Activated CD4-positive, alpha-beta T cell treated with anti-CD3 and anti-CD28 coated beads for 4 hours (primary cell): ENCODE data around the gene EEA1.
"Not testable (repeated sequence)": the region's sequence is repeated elsewhere in the genome, so short reads cannot be mapped to it uniquely, and the experiment has no call there.

Experiments
- DNase-seq, 2 donors: peaks; one replicate each; pipeline ENCODE4 v3.0.0-alpha.2; 2020

Gene EEA1

DNA sequence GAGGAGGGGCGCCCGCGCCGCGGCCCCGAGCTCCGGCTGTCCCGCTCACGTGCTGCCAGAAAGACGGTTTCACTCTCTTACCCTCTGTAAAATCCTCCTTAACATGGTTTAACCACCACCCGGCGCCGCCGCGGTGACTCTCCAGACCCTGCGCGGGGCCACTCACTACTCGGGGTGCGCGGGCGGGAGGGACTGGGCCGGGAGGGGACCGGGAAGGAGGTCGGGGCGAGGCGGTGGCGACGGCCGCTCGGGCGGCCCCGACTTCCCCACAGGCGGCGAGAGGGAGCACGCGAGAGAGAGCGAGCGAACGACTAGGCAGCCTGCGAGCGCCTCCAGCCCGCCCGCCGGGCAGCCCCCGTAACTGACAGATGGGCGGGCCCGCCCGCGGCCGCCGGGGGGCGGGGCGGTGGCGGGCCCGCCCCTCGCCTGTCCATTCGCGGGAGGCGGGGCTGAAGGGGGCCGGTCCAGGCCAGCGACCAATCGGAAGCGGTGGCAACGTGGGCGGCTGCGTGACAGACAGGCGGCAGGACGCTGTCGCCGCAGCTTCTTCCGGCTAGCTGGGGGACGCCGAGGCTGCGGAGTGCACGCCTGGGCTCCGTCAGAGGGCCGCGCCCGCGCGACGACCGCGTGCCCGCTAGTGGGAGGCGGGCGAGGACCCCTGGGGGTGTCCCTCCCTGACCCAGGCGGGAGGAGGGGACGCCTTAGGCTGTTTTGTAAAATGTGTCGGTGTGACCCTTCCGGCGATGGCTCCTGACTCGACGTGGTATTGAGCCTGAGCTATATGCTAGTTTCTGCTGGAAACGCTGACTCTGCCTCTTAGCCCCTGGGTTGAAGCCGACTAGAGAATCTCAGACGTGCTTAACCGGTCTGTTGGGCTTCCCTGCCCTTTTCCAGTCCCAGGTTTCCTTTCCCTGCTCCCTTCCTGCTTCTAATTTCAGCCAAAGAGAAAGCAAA lies at the start of gene EEA1:
Gene EEA1 (minus strand): TSS at position 334 of the 954 bp plus-strand sequence. CDS start 229 bp downstream, at position 105.
- peak; percentile 95 to 99 for DNase-seq

DNA sequence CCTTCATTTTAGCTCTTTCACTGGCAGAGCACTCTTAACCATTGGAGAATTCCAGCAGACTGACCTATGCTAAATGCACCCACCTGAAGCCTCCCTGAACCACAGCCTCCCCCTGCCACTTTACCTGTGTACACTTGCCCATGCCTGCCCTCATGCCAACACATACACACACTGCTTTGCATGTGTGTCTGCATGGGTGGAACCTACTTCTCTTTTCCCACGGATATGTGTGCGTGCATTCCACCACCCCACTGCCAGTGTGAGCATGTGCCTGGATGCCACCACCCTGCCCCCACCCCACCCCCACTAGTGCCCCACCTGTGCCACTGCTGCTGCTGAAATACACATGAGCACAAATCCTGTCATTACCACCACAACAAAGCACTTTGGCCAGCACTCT lies 49.5 kb upstream of the EEA1 start:
- DNase-seq: no peak

DNA sequence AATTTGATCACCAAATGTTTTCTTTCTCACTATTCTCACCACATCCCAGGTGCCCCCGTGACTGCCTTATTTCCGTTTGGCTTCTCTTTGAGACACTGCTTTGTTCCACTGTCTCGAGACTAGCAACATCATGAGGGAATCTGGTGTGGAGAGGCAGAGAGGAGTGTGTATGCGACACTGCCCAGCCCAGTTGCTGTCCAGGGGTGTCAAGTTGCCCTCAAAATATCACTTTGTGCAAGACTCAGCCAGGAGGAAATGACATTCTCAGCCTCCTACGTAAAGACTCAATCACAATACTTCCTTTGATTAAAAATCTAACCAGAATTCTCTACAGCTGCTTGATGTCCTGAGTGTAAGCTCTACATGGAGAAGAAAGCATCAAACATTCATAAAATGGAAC lies 48.2 kb upstream of the EEA1 start:
- no peak for DNase-seq

DNA sequence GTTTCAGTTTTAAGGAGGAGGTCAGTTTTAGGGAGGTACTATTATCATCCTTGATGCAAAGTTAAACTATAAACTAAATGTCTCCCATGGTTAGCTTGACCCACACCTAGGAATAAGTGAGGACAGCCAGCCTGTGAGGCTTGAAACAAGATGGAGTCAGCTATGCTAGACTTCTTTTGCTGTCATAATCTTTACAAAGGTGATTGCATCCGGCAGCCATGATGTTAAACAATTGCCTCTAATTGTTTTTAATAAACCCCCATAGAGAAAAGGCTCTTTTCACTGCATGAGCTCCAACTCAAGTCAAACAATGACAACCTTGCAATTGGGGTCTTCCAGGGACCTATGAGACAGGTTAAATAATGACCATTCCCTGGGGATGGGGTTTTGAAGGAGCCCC lies 45.7 kb upstream of the EEA1 start:
- no peak for DNase-seq

DNA sequence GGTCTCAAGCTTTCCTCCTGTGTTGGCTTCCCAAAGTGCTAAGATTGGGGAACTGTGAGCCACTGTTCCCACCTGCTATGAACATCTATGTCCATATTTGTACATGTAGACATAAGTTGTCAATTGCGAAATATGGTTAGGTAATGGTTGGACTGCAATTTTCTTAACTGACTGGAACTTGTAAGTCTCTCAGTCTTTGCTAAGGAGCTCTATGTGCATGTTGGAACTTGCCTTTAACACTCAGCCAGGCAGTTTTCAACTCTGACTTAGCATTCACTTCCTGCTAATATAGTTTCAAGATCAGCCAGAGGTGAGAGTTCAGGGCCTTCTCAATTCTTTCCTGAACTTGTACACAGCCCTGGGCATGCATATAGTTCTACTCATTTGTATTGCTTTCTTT lies 44.5 kb upstream of the EEA1 start:
- DNase-seq: no peak

DNA sequence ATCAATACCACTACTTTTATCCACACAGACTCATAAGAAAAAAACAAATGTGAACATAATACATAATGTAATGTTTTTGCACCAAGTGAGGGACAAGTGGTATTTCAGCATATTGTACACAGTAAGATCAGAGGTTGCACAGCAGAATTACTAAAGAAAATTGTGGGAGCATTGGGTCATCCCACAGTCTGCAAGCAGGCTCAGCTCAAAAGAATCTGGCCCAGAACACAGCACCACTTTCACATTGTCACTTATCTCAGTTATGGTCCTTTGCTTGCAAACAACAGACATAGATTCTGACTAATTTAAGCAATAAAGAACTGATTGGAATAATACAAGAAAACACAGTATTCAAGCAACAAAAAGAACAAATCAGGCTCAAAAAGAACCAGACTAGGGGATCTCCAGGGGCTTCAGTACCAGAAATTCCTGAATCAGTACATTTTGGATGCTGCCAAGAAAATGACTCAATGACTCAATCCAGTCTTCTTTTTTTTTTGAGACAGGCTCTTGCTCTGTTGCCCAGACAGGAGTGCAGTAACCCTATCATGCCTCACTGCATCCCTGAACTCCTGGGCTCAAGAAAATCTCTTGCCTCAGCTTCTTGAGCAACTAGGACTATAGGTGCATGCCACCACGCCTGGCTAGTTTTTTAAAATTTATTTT lies 42.9 kb upstream of the EEA1 start:
- no peak for DNase-seq

DNA sequence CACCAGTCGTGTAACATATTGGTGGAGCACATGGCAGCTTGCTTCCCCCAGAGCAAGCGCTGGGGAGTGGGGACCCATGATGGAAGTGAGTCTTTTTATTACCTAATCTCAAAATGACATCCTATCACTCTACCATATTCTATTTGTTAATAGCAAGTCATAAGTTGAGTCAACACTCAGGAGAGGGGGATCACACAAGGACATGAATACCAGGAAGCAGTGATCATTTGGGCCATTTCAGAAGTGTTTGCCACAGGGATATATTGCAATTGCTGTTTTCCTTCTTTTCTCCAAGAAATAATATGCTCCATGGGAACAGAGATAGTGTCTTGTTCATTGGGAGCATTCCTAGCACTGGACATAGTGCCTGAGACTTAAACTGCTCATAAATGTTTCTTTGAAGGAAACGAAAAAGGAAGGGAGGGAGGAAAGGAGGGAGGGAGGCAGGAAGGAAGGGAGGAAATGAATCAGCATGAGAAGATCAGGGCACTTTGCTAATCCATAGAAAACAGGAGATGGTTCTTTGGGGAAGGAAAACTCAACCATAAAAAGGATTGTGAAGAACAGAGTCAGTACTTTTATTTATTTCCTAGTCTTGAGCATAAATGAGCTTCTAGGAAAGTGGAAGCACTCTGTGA lies 39.2 kb upstream of the EEA1 start:
- DNase-seq: no peak

DNA sequence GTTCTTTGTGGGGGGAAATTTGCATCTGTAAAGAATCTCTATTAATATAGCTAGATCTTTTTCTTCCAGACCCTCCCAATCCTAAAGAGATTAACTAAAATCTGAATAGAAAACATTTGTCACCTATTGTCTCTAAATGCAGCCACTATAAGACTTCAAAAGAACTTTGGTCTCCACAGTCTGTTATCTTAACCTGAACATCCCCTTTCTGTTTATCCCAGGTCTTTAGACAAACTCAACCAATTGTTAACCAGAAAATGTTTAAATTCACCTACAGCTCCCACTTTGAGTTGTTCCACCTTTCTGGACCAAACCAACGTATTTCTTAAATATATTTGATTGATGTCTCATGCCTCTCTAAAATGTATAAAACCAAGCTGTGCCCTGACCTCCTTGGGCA lies 35.3 kb upstream of the EEA1 start:
- not testable (repeated sequence) for DNase-seq

DNA sequence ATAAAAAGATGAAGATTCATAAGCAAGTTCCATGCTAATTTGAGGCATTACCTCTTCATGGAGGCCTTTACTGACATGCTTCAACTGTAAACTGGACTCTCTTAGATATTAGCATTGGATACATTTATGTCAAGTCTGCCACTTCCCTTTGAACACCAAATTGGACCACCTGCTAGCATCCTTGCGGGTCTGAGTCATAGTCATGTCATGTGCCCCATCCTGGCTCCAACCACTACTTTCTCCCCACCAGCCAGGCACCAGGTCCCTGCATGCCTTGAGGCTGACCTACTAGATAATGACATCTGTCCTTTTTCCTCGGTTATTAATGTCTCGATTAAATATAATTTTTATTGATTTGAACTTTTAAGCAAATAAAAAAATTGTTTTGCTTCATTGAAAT lies 32.9 kb upstream of the EEA1 start:
- no peak for DNase-seq

DNA sequence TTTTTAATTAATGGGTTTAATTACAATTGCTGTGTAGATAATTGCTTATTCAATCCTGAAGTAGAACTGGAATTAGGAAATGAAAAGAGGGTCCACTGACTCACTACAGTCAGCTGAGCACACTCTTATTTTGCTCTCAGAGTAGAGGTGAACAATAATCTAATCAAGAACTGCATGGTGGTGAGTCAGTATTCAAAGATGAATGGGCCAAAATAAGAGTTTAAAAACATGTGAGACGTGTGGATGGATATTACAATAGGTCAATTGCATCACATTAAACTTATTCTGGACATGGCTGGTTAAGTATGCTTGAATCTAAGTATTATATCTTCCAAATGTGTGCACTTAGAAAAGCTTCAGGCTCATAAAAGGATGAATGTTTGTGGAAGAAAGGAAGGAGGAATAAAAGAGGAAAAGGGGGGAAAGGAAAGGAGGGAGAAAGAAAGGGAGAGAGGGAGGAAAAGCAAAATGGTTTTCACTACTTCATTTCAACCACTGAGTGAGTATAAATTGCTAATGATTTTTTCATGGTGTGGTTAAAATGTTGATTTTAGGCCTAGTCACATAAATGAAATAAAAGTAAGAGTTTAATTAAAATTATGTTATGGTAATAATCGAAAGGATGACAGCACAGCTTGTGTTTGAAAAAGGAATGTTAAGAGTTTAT lies 27.0 kb upstream of the EEA1 start:
- no peak for DNase-seq

DNA sequence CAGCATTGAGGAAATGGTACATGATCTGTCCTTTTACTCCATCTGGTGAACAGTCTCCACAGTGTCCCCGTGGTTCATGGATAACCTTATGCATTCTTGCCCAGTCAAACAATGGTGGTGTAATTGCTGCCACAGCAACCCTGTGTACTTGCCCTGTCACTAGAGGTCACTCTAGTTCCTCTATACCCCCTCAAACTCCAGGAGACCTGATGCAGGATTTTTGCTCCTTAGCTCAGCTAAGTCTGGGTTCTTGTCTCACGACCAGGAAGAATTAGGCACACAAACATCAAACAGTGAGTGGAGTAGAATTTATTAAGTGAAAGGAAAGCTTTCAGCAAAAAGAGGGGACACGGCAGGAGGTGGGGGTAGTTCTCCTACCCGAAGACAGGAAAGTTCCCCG lies 24.7 kb upstream of the EEA1 start:
- DNase-seq: no peak

DNA sequence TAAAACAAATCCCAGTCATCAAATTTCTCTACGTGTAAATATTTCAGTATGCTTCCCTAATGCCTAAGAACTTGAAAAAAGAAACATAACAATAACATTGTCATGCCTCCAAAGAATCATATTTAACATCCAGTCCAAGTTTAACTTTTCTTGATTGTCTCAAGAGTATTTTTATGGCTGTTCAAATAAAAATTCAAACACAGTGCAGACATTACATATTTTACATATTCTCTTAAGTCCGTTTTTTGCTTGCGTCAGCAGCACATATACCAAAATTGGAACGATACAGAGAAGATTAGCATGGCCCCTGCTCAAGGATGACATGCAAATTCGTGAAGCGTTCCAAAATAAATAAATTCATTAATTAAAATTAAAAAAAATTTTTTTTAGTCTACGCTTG lies 23.3 kb upstream of the EEA1 start:
- DNase-seq: no peak

DNA sequence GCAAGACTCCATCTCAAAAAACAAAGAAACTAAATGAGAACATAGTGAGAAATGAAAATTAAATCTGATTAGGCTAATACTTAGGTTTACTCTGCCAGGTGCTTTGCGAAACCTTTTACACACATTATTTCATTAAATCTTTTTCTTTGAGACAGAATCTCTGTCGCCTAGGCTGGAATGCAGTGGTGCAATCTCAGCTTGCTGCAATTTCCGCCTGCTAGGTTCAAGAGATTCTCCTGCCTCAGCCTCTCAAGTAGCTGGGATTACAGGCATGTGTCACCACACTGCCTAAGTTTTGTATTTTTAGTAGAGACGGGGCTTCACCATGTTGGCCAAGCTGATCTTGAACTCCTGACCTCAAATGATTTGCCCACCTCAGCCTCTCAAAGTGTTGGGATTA lies 21.9 kb upstream of the EEA1 start:
- DNase-seq: no peak

DNA sequence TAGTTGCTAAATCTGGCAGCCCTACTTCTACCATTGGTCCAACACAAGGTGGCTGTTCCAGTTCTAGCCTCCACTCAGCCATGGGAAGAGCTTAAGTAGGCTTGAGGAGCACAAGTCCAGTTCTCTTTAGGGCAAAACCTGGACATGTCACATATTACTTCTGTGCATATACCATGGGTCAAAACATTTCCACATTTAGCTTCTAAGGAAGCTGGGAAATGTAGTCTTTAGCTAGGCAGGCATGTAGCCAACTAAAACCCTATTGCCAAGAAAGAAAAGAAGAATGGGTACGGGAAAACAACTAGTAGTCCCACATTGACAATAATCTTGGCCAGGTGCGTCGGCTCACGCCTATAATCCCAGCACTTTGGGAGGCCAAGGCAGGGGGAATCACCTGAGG lies 20.9 kb upstream of the EEA1 start:
- no peak for DNase-seq

DNA sequence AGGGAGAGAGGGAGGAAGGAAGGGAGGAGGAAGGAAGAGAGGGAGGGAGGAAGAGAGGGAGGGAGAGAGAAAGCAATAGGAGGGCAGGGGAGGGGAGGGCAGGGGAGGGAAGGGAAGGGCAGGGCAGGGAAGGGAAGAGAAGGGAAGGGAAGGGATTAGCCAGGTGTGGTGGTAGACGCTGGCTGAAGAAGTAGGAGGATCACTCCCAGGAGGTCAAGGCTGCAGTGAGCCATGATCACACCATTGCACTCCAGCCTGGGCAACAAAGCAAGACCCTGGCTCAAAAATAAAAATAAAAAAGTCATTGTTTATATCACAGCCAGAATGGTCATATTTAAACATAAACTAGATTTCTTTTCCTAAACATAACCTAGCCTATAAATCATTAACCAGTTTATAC lies 20.4 kb upstream of the EEA1 start:
- DNase-seq: no peak

DNA sequence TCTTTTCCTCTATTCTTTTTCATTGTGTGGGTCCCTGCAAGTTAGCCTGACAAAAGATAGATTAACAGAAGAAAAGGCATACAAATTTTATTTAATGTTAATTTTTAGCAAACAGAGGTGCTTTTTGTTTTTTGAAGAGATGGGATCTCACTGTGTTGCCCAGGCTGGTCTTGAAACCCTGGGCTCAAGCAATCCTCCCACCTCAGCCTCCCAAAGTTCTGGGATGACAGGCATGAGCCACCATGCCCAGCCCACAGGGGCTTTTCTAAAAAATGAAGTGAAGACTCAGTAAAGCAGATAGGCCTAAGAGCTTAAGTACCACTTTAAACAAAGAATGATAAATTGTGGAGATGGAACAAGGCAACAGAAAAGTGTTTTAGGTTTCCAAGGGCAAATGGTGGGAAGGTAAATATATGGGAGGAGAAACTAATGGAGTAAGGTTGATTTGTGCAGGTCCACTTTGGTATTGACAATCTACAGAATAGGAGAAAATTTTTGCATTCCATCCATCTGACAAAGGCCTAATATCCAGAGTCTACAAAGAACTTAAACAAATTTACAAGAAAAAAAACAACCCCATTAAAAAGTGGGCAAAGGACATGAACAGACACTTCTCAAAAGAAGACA lies 18.6 kb upstream of the EEA1 start:
- no peak for DNase-seq

DNA sequence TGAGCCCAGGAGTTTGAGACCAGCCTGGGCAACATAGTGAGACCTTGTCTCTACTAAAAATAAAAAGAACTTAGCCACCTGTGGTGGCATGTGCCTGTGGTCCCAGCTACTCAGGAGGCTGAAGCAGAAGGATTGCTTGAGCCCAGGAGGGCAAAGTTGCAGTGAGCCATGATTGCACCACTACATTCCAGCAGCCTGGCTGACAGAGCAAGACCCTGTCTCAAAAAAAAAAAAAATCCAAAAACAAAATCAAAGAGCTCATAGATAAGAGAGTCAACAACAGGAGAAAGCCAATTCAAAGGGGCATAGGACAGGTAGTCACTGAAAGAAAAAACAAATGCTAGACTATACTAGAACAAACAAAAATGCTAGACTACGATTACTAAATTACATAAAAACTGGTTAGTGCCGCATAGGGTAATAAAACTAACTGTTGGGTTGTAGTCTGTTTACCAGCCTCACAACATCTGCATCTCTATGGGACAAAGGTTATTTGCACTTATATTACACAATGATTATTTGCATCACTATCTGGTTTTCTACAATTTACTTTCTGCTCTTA lies 16.6 kb upstream of the EEA1 start:
- no peak for DNase-seq

DNA sequence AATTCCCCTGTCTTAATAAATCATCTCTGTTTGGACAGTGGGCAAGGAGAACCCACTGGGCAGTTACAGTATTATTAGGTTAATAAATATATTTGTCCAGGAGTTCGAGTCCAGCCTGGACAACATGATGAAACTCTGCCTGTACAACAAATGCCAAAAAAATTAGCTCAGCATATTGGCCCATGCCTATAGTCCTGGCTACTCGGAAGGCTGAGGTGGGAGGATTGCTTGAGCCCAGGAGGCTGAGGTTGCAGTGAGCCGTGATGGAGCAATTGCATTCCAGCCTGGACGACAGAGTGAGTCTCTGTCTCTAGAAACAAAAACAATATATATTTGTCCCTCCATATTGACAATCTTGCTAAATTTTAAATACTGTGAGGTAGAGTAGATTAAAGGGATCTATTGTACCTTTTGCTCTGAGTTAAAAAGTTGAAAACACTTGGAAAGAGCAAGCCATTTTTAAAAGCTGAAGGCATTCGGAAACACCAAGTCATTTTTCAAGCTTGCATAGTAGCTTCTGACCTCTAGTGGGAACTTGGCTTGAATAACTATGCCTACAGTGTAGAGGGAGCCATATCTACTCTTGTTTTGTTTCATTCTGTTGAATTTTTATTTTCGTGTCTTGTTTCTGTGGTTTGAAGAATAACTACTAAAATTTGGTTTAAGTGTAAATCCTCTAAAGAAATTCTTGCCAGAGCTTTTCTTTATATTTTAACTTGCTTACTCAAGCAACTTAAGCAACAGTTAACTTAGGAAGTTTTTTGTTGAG lies 14.6 kb upstream of the EEA1 start:
- no peak for DNase-seq

DNA sequence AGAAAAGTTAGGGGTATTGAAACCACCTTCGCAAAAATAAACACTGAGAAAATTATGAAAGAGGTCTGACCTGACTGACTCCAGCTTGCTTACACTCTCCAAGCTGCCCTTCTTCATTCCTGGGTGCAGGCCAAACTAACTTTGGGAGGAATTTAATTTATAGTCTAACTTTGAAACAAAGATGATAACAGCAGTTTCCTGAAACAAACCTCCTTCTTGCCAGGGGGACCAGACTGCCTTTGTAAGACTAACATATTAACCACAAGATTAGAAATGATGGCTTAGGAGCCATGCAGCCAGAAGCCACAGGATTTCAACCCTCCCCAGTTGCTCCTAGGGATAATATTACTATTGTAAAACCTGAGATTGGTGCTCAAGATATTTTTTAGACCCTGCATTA lies 13.8 kb upstream of the EEA1 start:
- no peak for DNase-seq

DNA sequence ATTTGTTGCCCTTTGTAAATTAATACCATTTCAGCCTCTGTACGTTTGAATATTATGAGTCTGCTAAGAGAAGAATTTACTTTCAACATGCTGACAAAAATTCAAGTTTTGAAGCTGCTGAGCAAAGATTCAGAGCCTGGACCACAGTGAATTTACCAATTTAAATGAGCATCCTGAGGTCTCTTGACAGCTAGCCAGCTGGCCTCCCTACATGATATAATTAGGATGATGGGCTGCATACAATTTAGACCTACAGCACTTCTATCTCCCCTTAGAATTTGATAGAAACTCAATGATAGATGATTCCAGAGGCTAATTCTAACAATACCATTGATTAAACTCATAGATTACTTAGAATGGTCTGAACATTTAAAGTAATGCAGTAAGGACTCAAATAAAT lies 10.0 kb upstream of the EEA1 start:
- DNase-seq: no peak

DNA sequence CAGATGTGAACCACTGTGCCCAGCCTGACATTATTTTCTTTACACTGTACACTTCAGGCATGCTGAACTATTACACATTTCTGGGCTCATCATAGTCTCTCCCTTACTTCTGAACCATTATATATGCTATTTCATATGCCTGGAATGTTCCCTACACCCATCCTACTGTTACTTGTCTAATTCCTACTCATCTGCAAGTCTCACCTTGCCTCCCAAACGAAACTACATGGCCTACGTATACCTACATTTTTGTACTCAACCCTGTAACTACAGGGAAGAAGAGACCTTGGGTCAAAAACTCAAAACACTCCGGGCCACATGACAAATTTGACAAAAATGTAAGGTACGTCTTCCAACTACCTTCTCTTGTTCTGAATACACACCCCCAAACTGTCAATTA lies 9.5 kb upstream of the EEA1 start:
- no peak for DNase-seq

DNA sequence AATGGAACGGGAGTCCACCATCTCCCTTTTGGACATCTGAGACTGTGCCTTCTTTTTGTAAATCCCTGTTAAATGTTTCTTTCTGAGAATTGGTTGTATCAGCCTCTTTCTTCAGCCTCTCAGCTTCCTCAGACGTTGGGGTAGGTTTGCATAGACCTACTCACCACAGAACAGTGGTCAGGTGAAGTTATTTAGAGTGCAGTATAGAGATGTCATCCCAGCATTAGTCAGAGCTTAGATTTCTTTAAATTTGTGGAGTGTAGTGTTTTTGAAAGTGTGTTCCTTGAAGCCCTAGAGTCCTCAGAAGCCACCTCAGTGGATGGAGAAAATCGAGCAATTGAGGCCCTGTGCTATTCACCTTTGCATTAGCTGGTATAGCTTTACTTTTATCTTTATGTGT lies 8.9 kb upstream of the EEA1 start:
- DNase-seq: no peak
